ENCODE results near the gene PUDP. TPM values are rescaled to one million over a fixed set of nuclear protein-coding genes. Genes with fewer than 3 reads are reported as not detected.

PUDP gene
- total and polyA plus RNA-seq, 2 experiments from 2014 or later, result 22.6 to 32.8 TPM

DNA sequence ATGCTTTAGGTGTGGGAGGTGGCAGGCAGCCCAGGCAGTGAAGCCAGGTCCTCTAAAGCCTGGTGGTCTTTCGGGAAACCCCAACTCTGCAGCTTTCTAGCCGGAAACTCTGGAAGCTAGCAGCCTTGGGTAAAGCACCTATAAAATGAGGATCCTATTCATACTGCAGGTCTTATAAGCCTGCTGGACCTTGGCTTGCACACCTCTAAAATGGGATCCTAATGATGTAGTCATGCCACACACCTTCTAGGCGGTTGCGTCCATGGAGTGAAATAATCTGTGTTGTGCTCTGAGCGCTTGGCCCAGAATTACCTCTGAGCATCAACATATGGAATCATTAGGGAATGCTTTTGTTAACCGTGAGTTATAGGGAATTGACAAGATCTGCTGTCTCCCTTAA is 36.4 kb downstream of the PUDP start:
- Histone ChIP-seq H3K4me1 (ENCODE audit: insufficient read depth) (no peaks in the 10 kb centered on the region), H3K4me2 (no peak overlapping the region), H2AFZ (no peak overlapping the region), H3K27me3 (no peaks in the 10 kb centered on the region), H3K79me2 (no peaks in the 10 kb centered on the region), H3K9me3 (ENCODE audit: low read depth) (no peaks in the 10 kb centered on the region), H3K4me3 (no peak overlapping the region), H4K20me1 (ENCODE audit: insufficient read depth, poor library complexity, severe bottlenecking) (no peaks in the 10 kb centered on the region), H3K36me3 (replicated peaks; ENCODE audit: insufficient read depth, low read depth) (no peaks in the 10 kb centered on the region), H3K27ac (no peak overlapping the region), H3K9me2 (replicated peaks; ENCODE audit: insufficient read depth) (no peaks in the 10 kb centered on the region)
- DNase-seq (ENCODE audit: low spot score), result no peak
- WGBS (ENCODE audit: low lambda C conversion rate, missing lambda C conversion rate), result 90% methylated on average over 6 of the region's 6 CpGs
- TF ChIP-seq EZH2 (IDR thresholded peaks at IDR 0.05; ENCODE audit: borderline replicate concordance), result no peak
- no peak for TF ChIP-seq EZH2phosphoT487 (IDR thresholded peaks at IDR 0.05; ENCODE audit: low read depth, severe bottlenecking, unreplicated experiment)
- TF ChIP-seq CTCF (IDR thresholded peaks at IDR 0.05; ENCODE audit: poor library complexity), result no peak

DNA sequence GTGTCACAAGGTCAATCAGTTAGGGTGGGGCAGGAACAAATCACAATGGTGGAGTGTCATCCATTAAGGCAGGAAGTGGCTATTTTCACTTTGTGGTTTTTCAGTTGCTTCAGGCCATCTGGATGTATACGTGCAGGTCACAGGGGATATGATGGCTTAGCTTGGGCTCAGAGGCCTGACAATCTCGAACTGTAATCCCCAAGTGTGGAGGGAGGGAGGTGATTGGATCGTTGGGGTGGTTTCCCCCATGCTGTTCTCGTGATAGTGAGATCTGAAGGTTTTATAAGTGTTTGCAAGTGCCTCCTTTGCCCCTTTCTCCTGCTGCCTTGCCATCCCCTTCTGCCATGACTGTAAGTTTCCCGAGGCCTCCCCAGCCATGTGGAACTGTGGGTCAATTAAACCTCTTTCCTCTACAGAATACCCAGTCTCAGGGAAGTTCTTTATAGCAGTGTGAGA is 37.1 kb downstream of the PUDP start:
- Histone ChIP-seq H3K4me1 (ENCODE audit: insufficient read depth) (no peaks in the 10 kb centered on the region), H3K9me3 (ENCODE audit: low read depth) (no peaks in the 10 kb centered on the region), H2AFZ (no peak overlapping the region), H3K9me2 (replicated peaks; ENCODE audit: insufficient read depth) (no peaks in the 10 kb centered on the region), H3K4me3 (no peak overlapping the region), H3K79me2 (no peaks in the 10 kb centered on the region), H3K27ac (no peak overlapping the region), H3K27me3 (no peaks in the 10 kb centered on the region), H3K4me2 (no peak overlapping the region), H3K36me3 (replicated peaks; ENCODE audit: insufficient read depth, low read depth) (no peaks in the 10 kb centered on the region), H4K20me1 (ENCODE audit: insufficient read depth, poor library complexity, severe bottlenecking) (no peaks in the 10 kb centered on the region)
- 56% methylated on average over 5 of the region's 5 CpGs for WGBS (ENCODE audit: low lambda C conversion rate, missing lambda C conversion rate)
- no peak for DNase-seq (ENCODE audit: low spot score)
- TF ChIP-seq EZH2 (IDR thresholded peaks at IDR 0.05; ENCODE audit: borderline replicate concordance), result no peak
- no peak for TF ChIP-seq CTCF (IDR thresholded peaks at IDR 0.05; ENCODE audit: poor library complexity)
- no peak for TF ChIP-seq EZH2phosphoT487 (IDR thresholded peaks at IDR 0.05; ENCODE audit: low read depth, severe bottlenecking, unreplicated experiment)

DNA sequence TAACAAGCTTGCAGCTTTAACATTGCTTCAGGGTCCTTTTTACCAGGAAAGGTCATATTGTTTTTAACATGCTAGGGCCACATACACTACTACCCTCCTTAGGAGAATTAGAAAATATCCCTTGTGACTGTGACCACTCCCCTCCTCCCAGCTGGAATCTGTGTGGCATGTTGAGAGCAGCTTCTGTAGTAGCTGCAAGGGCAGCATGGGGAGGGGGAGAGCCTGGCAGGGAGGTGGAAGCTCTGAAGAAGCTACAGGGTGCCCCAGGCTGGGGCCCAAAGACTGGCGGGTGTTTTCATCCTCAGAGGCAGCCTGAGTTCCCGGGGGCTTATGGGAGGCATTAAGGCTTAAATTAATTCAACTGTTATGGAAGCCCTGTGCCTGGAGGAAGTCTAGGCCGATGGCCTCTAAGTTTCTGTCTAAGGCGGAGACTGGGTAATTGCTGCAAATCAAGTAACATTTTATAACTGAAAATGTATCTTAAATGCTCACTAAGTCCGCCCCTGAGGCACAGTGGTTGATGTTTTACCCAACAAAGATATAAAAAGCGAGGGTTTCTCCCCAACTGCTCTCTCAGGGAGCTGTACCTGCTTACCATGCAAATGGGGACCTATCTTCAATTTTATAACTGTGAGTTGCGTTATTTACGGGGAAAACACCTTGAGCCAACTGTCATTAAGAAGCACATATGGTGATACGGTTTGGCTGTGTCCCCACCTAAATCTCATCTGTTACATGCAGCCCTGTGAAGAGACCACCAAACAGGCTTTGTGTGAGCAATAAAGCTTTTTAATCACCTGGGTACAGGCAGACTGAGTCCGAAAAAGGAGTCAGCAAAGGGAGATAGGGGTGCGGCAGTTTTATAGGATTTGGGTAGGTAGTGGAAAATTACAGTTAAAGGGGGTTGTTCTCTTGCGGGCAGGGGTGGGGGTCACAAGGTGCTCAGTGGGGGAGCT is 37.8 kb downstream of the PUDP start:
- Histone ChIP-seq H3K9me3 (ENCODE audit: low read depth) (no peaks in the 10 kb centered on the region), H3K9me2 (replicated peaks; ENCODE audit: insufficient read depth) (no peaks in the 10 kb centered on the region), H4K20me1 (ENCODE audit: insufficient read depth, poor library complexity, severe bottlenecking) (no peaks in the 10 kb centered on the region), H3K4me2 (no peak overlapping the region), H3K4me1 (ENCODE audit: insufficient read depth) (no peaks in the 10 kb centered on the region), H3K4me3 (no peak overlapping the region), H3K79me2 (no peaks in the 10 kb centered on the region), H3K27me3 (no peaks in the 10 kb centered on the region), H2AFZ (no peak overlapping the region), H3K36me3 (replicated peaks; ENCODE audit: insufficient read depth, low read depth) (no peaks in the 10 kb centered on the region), H3K27ac (no peak overlapping the region)
- 66% methylated on average over 12 of the region's 12 CpGs for WGBS (ENCODE audit: low lambda C conversion rate, missing lambda C conversion rate)
- DNase-seq (ENCODE audit: low spot score), result no peak
- TF ChIP-seq EZH2phosphoT487 (IDR thresholded peaks at IDR 0.05; ENCODE audit: low read depth, severe bottlenecking, unreplicated experiment) (no peak), CTCF (IDR thresholded peaks at IDR 0.05; ENCODE audit: poor library complexity) (no peak), EZH2 (IDR thresholded peaks at IDR 0.05; ENCODE audit: borderline replicate concordance) (no peak)
